Measurements from ENCODE around the gene CSMD2.

GRCh38 chr1:33725037-33725436, 440.0 kb downstream of the CSMD2 start:
- TF ChIP-seq CTCF (IDR thresholded peaks at IDR 0.05) = no peak
- TF ChIP-seq EZH2phosphoT487 (IDR thresholded peaks at IDR 0.05) = no peak
- no peak for TF ChIP-seq EZH2 (IDR thresholded peaks at IDR 0.05)

Data from neural progenitor cell (in vitro differentiated cells).